ENCODE data around the gene SPPL3. TPM values are rescaled to one million over a fixed set of nuclear protein-coding genes. Genes with fewer than 3 reads are reported as not detected.

Gene SPPL3
- total and polyA plus RNA-seq, 2 donors = 10.9 to 22.4 TPM

DNA sequence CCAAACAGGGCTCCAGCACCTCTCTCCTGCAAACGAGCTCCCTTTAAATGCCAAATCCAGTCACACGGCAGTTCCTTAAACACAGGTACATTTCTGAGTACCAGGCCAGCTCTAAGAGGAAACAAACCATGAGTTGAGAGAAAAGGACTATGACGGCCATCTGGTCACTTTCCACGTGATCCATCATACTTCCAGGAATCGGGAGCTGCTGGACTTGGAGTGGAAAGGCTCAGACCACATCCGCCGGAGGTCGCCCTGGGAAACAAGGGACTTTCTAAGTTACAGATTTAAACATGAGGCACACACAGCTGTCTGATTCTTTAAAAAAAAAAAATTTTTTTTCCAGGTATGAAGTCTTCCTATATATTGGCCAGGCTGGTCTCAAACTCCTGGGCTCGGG lies 139.3 kb downstream of the SPPL3 start:
- H3K9me3 ChIP-seq (ENCODE audit: control insufficient read depth in 2 of 2, insufficient read depth in 1 of 2, low read length in 1 of 2) = no peaks in the 10 kb centered on the region
- no peak overlapping the region for H3K4me3 ChIP-seq (ENCODE audit: low read length in 2 of 2)
- no peak for DNase-seq (ENCODE audit: low read depth in 6 of 9, low spot score in 9 of 9)
- no peak overlapping the region for H3K27ac ChIP-seq (ENCODE audit: low read depth in 1 of 2, low read length in 1 of 2)
- peaks cover 0 to 43% of the 10 kb centered on the region in 2 donors for H3K4me1 ChIP-seq (ENCODE audit: control insufficient read depth in 2 of 2, insufficient read depth in 2 of 2, low read length in 2 of 2)
- no peaks in the 10 kb centered on the region for H3K27me3 ChIP-seq (ENCODE audit: control insufficient read depth in 2 of 2, insufficient read depth in 1 of 2, low read length in 1 of 2)
- peaks cover 80 to 85% of the 10 kb centered on the region in 2 donors for H3K36me3 ChIP-seq (ENCODE audit: control insufficient read depth in 2 of 2, insufficient read depth in 2 of 2, low read length in 1 of 2)
- WGBS = 98% methylated on average over 9 of the region's 9 CpGs

DNA sequence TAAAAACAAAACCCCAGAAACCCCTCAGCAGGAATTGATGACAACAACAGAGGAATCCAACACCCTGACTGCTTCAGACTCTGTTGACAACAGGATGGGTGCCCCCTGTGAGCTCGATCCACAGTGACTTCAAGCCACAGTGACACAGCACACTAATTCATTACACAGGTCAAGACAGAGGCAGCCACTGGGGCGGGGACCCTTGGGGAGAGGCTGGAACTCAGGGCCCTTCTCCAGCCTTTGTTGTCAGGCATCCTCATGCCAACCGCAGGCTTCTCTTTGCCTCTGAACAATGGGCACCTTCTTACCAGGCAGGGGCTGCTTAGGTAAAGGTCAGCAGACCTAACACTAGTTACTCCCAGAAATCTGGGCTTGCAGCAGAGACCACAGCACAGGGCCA lies 140.9 kb downstream of the SPPL3 start:
- 77% methylated on average over 3 of the region's 3 CpGs for WGBS
- H3K4me3 ChIP-seq (ENCODE audit: low read length in 2 of 2) = no peak overlapping the region

DNA sequence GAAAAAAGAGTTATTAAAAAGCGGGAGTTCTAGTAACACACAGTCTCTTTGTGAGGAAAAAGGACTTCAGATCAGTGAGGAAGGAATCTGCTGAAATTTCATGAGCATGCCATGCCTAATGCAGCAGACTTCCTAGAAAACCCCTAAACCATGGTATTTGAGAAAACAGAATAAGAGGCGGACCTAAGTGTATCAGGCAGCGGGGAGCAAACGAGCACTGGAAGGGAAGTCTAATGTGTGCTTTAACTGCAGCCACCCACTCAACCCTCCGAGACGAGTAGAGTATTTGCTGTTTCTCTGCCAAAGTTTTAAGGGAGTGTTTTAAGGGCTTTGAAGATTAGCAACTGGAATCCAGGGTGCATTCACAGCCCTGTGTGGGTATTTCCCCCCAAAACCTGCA lies 142.1 kb downstream of the SPPL3 start:
- no peak overlapping the region for H3K4me3 ChIP-seq (ENCODE audit: low read length in 2 of 2)
- no peaks in the 10 kb centered on the region for H3K27me3 ChIP-seq (ENCODE audit: control insufficient read depth in 2 of 2, insufficient read depth in 1 of 2, low read length in 1 of 2)
- peak overlapping the region; percentile 68 to 78 for H3K27ac ChIP-seq (ENCODE audit: low read depth in 1 of 2, low read length in 1 of 2)
- 95% methylated on average over 6 of the region's 6 CpGs for WGBS
- peaks cover 0 to 35% of the 10 kb centered on the region in 2 donors for H3K4me1 ChIP-seq (ENCODE audit: control insufficient read depth in 2 of 2, insufficient read depth in 2 of 2, low read length in 2 of 2)
- peaks cover 0 to 4% of the 10 kb centered on the region in 2 donors for H3K9me3 ChIP-seq (ENCODE audit: control insufficient read depth in 2 of 2, insufficient read depth in 1 of 2, low read length in 1 of 2)
- peak in 1 of 9 donors; percentile 19 for DNase-seq (ENCODE audit: low read depth in 6 of 9, low spot score in 9 of 9)
- H3K36me3 ChIP-seq (ENCODE audit: control insufficient read depth in 2 of 2, insufficient read depth in 2 of 2, low read length in 1 of 2) = peaks cover 60 to 67% of the 10 kb centered on the region in 2 donors

More for the DNA sequence above, 140.9 kb downstream of the SPPL3 start:
- Histone ChIP-seq H3K36me3 (ENCODE audit: control insufficient read depth in 2 of 2, insufficient read depth in 2 of 2, low read length in 1 of 2) (peaks cover 72 to 78% of the 10 kb centered on the region in 2 donors), H3K4me1 (ENCODE audit: control insufficient read depth in 2 of 2, insufficient read depth in 2 of 2, low read length in 2 of 2) (peaks cover 0 to 43% of the 10 kb centered on the region in 2 donors), H3K27ac (ENCODE audit: low read depth in 1 of 2, low read length in 1 of 2) (no peak overlapping the region), H3K9me3 (ENCODE audit: control insufficient read depth in 2 of 2, insufficient read depth in 1 of 2, low read length in 1 of 2) (peaks cover 0 to 4% of the 10 kb centered on the region in 2 donors), H3K27me3 (ENCODE audit: control insufficient read depth in 2 of 2, insufficient read depth in 1 of 2, low read length in 1 of 2) (no peaks in the 10 kb centered on the region)
- no peak for DNase-seq (ENCODE audit: low read depth in 6 of 9, low spot score in 9 of 9)

DNA sequence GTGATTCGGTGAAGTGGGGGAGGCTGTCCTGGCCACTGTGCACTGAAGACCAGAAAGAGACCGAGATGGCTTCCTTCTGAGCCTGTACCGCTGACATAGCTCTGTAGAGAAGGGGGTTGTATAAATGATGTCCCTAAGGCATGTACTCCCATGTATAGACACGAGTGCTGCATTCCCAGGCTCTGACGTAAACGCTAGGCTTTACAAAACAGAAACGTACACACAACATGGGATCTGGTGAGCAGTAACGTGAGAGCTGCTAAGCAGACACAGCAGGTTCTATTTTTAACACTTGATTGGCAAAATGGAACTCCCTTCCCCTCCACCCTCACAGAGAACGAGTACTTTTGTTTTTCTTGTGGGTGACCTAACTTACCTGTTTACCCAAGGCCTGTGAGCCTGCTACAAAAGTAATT lies 142.6 kb downstream of the SPPL3 start:
- Histone ChIP-seq H3K27me3 (ENCODE audit: control insufficient read depth in 2 of 2, insufficient read depth in 1 of 2, low read length in 1 of 2) (no peaks in the 10 kb centered on the region), H3K4me1 (ENCODE audit: control insufficient read depth in 2 of 2, insufficient read depth in 2 of 2, low read length in 2 of 2) (peaks cover 0 to 32% of the 10 kb centered on the region in 2 donors), H3K27ac (ENCODE audit: low read depth in 1 of 2, low read length in 1 of 2) (peak overlapping the region; percentile 68 to 78), H3K9me3 (ENCODE audit: control insufficient read depth in 2 of 2, insufficient read depth in 1 of 2, low read length in 1 of 2) (peaks cover 0 to 4% of the 10 kb centered on the region in 2 donors), H3K36me3 (ENCODE audit: control insufficient read depth in 2 of 2, insufficient read depth in 2 of 2, low read length in 1 of 2) (peaks cover 55 to 62% of the 10 kb centered on the region in 2 donors), H3K4me3 (ENCODE audit: low read length in 2 of 2) (no peak overlapping the region)
- DNase-seq (ENCODE audit: low read depth in 6 of 9, low spot score in 9 of 9) = peak in 1 of 9 donors; percentile 28
- 88% methylated on average over 9 of the region's 9 CpGs for WGBS

DNA sequence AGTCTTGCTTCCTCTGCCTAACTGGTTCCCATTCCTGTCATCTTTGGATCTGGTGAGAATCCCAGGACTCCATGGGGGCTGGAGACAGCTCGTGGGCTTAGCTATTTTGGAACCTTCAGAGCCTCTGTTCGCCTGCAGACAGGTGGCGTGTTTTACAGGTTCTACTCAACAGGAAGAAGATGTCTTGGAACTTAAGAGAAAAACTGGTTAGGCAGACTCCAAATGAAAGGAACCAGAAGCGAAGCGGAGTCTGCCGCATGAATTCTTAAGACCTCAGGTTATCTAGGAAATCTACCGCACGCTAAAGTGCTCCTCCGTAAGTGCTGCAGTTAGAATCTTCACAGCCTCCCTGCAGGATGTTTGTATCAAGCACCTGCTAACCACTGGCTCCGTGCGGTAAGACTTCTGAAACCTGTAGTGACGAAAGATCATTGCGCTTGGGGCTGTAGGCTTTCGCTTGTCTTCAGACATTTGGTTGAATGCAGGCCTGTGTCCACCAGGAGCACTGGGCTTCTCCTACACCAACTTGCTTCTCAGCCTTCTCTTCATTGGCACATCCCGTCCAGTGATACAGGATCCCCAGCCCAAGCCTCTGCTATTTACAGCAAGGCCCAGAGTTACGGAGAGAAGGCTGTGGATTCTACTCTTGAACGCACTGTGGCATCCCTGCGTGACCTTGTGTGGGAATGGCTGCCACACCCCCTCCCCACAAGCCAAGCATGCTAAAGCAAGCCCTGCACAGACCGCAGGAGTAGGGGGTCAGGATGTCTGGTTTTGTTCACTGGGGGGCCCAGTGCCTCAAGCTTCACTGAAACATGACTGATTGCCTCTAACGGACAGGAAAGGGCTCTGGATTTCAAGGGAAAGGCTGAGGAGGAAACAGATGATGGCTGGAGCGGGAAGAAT lies 143.6 kb downstream of the SPPL3 start:
- H3K27ac ChIP-seq (ENCODE audit: low read depth in 1 of 2, low read length in 1 of 2) = peak overlapping the region; percentile 47 to 78
- H3K4me1 ChIP-seq (ENCODE audit: control insufficient read depth in 2 of 2, insufficient read depth in 2 of 2, low read length in 2 of 2) = peaks cover 0 to 31% of the 10 kb centered on the region in 2 donors
- H3K9me3 ChIP-seq (ENCODE audit: control insufficient read depth in 2 of 2, insufficient read depth in 1 of 2, low read length in 1 of 2) = peaks cover 0 to 4% of the 10 kb centered on the region in 2 donors
- H3K27me3 ChIP-seq (ENCODE audit: control insufficient read depth in 2 of 2, insufficient read depth in 1 of 2, low read length in 1 of 2) = no peaks in the 10 kb centered on the region
- DNase-seq (ENCODE audit: low read depth in 6 of 9, low spot score in 9 of 9) = peak in 6 of 9 donors; percentile 24 to 82 (median 56)
- 91% methylated on average over 21 of the region's 21 CpGs for WGBS
- peaks cover 45 to 53% of the 10 kb centered on the region in 2 donors for H3K36me3 ChIP-seq (ENCODE audit: control insufficient read depth in 2 of 2, insufficient read depth in 2 of 2, low read length in 1 of 2)
- H3K4me3 ChIP-seq (ENCODE audit: low read length in 2 of 2) = no peak overlapping the region

DNA sequence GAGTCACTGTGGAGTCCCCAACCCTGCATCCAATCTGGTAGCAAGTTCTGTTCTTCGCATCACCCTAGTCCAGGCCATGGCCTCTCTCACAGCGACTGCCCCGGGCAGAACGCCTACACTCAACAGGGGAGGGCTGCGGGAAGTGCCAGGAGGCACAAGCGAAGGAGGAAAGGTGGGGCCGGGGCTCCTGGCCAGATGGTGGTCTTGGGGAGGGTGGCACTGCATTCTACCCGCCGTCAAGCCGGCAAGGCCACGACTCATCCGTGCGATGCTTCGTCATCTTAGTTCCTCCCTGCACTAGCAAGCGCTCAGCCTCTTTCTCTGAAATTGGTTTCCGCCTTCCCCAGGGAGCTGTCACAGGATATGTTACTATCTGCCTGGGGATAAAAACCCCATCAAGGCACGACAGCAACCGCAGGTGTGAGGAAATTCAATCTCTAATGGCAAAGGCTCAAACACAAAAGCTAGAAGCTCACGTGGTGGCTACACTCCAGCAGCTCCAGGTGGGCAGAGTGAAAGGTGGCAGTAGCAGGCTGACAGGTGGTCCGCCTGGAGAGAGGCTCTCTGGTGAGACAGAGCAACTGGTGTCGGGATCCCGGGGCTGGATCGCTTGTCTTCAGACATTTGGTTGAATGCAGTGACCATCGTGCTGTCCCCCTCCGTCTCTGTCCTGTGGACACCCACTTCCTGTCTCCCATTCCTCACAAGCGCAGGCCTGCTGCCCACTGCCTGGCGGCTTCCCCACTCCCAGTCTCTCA lies 144.4 kb downstream of the SPPL3 start:
- peaks cover 0 to 31% of the 10 kb centered on the region in 2 donors for H3K4me1 ChIP-seq (ENCODE audit: control insufficient read depth in 2 of 2, insufficient read depth in 2 of 2, low read length in 2 of 2)
- H3K27me3 ChIP-seq (ENCODE audit: control insufficient read depth in 2 of 2, insufficient read depth in 1 of 2, low read length in 1 of 2) = no peaks in the 10 kb centered on the region
- WGBS = 89% methylated on average over 27 of the region's 27 CpGs
- peaks cover 43 to 45% of the 10 kb centered on the region in 2 donors for H3K36me3 ChIP-seq (ENCODE audit: control insufficient read depth in 2 of 2, insufficient read depth in 2 of 2, low read length in 1 of 2)
- peak in 1 of 9 donors; percentile 54 for DNase-seq (ENCODE audit: low read depth in 6 of 9, low spot score in 9 of 9)
- peak overlapping the region in 1 of 2 donors; percentile 78 for H3K27ac ChIP-seq (ENCODE audit: low read depth in 1 of 2, low read length in 1 of 2)
- peaks cover 0 to 4% of the 10 kb centered on the region in 2 donors for H3K9me3 ChIP-seq (ENCODE audit: control insufficient read depth in 2 of 2, insufficient read depth in 1 of 2, low read length in 1 of 2)
- H3K4me3 ChIP-seq (ENCODE audit: low read length in 2 of 2) = no peak overlapping the region

DNA sequence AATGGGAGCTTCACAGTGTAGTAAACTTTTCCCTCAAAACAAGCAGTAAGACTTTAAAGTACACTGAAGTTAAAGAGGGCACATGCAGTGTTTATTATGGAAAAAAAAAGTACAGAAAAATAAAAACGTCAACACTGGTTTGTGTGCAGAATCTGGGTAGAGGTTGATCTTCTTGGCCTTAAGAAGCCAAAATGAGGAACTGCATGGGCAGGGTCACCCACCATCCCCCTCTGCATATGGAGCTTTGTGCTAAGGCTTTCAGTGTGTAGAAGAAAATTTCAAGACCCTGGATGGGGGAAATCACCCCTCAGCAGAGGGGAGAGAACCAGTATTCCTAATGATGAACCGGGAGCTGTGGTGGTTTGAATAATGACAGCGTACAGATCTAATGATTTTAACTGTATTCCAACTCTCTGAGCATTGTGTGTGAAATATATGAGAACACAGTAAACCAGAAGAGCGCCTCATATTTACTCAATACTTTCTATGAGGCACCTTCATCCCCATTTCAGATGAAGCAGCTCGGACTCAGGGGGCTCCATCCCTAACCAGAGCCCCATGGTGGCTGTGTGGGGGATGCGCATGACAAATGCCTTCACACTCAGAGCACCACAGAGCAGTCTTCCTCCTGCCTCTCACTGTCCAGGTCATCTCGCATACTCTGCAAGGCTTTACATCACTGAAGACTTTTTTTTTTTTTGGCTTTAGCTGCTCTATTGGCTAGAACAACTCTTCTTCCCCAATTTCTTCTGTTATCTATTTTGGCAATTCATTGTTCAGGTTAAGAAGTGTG lies 145.2 kb downstream of the SPPL3 start:
- H3K4me3 ChIP-seq (ENCODE audit: low read length in 2 of 2) = no peak overlapping the region
- H3K27me3 ChIP-seq (ENCODE audit: control insufficient read depth in 2 of 2, insufficient read depth in 1 of 2, low read length in 1 of 2) = no peaks in the 10 kb centered on the region
- H3K9me3 ChIP-seq (ENCODE audit: control insufficient read depth in 2 of 2, insufficient read depth in 1 of 2, low read length in 1 of 2) = peaks cover 0 to 9% of the 10 kb centered on the region in 2 donors
- 96% methylated on average over 7 of the region's 7 CpGs for WGBS
- H3K27ac ChIP-seq (ENCODE audit: low read depth in 1 of 2, low read length in 1 of 2) = no peak overlapping the region
- peaks cover 0 to 31% of the 10 kb centered on the region in 2 donors for H3K4me1 ChIP-seq (ENCODE audit: control insufficient read depth in 2 of 2, insufficient read depth in 2 of 2, low read length in 2 of 2)
- peaks cover 35 to 37% of the 10 kb centered on the region in 2 donors for H3K36me3 ChIP-seq (ENCODE audit: control insufficient read depth in 2 of 2, insufficient read depth in 2 of 2, low read length in 1 of 2)
- DNase-seq (ENCODE audit: low read depth in 6 of 9, low spot score in 9 of 9) = no peak

DNA sequence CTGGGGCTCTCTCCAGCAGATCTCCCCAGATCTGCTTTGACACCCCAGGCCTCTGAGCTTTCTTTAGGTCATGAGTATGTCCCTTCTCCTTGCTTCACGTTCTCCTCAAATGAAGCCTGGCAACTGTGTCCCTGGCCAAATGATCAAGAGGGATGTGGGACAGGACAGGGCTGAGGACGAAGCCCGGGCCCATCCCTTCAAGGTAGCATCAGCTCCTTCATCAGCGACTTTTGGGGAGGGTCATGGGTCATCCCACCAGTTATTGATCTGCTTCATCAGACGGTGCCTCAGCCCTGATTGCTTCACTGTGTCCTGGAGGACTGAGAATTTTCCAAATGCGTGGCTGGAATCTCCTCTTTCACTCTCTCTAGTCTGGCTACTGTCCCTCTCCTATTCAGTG lies 146.2 kb downstream of the SPPL3 start:
- H3K27ac ChIP-seq (ENCODE audit: low read depth in 1 of 2, low read length in 1 of 2) = no peak overlapping the region
- H3K4me3 ChIP-seq (ENCODE audit: low read length in 2 of 2) = no peak overlapping the region
- DNase-seq (ENCODE audit: low read depth in 6 of 9, low spot score in 9 of 9) = no peak
- H3K36me3 ChIP-seq (ENCODE audit: control insufficient read depth in 2 of 2, insufficient read depth in 2 of 2, low read length in 1 of 2) = peaks cover 26 to 28% of the 10 kb centered on the region in 2 donors
- peaks cover 0 to 9% of the 10 kb centered on the region in 2 donors for H3K9me3 ChIP-seq (ENCODE audit: control insufficient read depth in 2 of 2, insufficient read depth in 1 of 2, low read length in 1 of 2)
- H3K4me1 ChIP-seq (ENCODE audit: control insufficient read depth in 2 of 2, insufficient read depth in 2 of 2, low read length in 2 of 2) = peaks cover 0 to 31% of the 10 kb centered on the region in 2 donors
- no peaks in the 10 kb centered on the region for H3K27me3 ChIP-seq (ENCODE audit: control insufficient read depth in 2 of 2, insufficient read depth in 1 of 2, low read length in 1 of 2)
- WGBS = 95% methylated on average over 6 of the region's 6 CpGs

Data from thymus (tissue), 11 donors.